ENCODE measurements around the gene CCDC146. TPM values are rescaled to one million over a fixed set of nuclear protein-coding genes. Genes with fewer than 3 reads are reported as not detected.

Gene CCDC146
- polyA plus RNA-seq, 1 experiment, result 8.8 TPM

DNA sequence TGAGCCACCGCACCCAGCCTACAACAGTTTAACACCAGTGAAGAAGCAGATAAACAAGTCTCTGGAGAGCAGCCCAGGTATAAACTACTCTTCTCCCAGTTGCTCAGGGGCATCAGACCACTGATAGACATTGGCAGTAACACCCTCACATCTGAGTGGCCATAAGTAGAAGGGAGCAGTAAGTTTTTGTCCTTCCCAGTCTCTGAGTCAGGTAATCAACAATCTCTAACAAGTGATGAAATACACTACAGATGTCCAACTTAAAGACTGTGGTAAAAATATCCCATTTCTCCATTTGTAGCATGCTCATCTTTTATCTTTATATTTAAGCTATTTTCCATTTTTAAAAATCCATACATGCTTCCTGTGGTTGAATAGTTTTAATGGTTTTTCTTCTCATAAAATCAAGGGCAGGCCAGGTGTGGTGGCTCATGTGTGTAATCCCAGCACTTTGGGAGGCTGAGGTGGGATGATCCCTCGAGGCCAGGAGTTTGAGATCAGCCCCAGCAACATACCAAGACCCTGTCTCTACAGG, 215.1 kb downstream of the CCDC146 start:
- H3K27me3 ChIP-seq (ENCODE audit: control insufficient read depth, insufficient read depth, low read length), result no peaks in the 10 kb centered on the region
- H3K4me3 ChIP-seq (ENCODE audit: low read depth, low read length), result no peak overlapping the region
- no peaks in the 10 kb centered on the region for H3K9me3 ChIP-seq (ENCODE audit: control insufficient read depth, insufficient read depth, low read length)
- no peak overlapping the region for H3K27ac ChIP-seq (ENCODE audit: low read depth, low read length)
- TF ChIP-seq, protein P1, sequence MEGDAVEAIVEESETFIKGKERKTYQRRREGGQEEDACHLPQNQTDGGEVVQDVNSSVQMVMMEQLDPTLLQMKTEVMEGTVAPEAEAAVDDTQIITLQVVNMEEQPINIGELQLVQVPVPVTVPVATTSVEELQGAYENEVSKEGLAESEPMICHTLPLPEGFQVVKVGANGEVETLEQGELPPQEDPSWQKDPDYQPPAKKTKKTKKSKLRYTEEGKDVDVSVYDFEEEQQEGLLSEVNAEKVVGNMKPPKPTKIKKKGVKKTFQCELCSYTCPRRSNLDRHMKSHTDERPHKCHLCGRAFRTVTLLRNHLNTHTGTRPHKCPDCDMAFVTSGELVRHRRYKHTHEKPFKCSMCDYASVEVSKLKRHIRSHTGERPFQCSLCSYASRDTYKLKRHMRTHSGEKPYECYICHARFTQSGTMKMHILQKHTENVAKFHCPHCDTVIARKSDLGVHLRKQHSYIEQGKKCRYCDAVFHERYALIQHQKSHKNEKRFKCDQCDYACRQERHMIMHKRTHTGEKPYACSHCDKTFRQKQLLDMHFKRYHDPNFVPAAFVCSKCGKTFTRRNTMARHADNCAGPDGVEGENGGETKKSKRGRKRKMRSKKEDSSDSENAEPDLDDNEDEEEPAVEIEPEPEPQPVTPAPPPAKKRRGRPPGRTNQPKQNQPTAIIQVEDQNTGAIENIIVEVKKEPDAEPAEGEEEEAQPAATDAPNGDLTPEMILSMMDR (IDR thresholded peaks at IDR 0.05; ENCODE audit: low read depth, low read length), result no peak
- ChIA-PET CTCF (interaction anchor here (1.2 kb wide), 1 partner anchor 90 kb away, joined by 3 read pairs; no protein-coding TSS in a partner anchor), POLR2A (no interaction called here)
- DNase-seq (ENCODE audit: low read depth, low spot score), result no peak

- CTCF ChIA-PET, result interaction anchor here (1.2 kb wide), 1 partner anchor 91 kb away, joined by 3 read pairs; no protein-coding TSS in a partner anchor
- DNase-seq (ENCODE audit: low read depth, low spot score), result no peak
- POLR2A ChIA-PET, result no interaction called here
- Histone ChIP-seq H3K4me3 (ENCODE audit: low read depth, low read length) (no peak overlapping the region), H3K27me3 (ENCODE audit: control insufficient read depth, insufficient read depth, low read length) (no peaks in the 10 kb centered on the region), H3K27ac (ENCODE audit: low read depth, low read length) (no peak overlapping the region), H3K9me3 (ENCODE audit: control insufficient read depth, insufficient read depth, low read length) (no peaks in the 10 kb centered on the region)
- TF ChIP-seq, protein P1 (IDR thresholded peaks at IDR 0.05; ENCODE audit: low read depth, low read length), result no peak
These were observed 215.8 kb downstream of the CCDC146 start for GRCh38 chr7:77338260-77338659.

GRCh38 chr7:77338883-77339629, 216.6 kb downstream of the CCDC146 start:
- POLR2A ChIA-PET, result no interaction called here
- Histone ChIP-seq H3K27me3 (ENCODE audit: control insufficient read depth, insufficient read depth, low read length) (no peaks in the 10 kb centered on the region), H3K27ac (ENCODE audit: low read depth, low read length) (no peak overlapping the region), H3K4me3 (ENCODE audit: low read depth, low read length) (no peak overlapping the region), H3K9me3 (ENCODE audit: control insufficient read depth, insufficient read depth, low read length) (no peaks in the 10 kb centered on the region)
- TF ChIP-seq, protein P1 (IDR thresholded peaks at IDR 0.05; ENCODE audit: low read depth, low read length), result no peak
- CTCF ChIA-PET, result interaction anchor here (1.1 kb wide), 1 partner anchor 9 kb away, joined by 3 read pairs; no protein-coding TSS in a partner anchor
- DNase-seq (ENCODE audit: low read depth, low spot score), result no peak

- Histone ChIP-seq H3K9me3 (ENCODE audit: control insufficient read depth, insufficient read depth, low read length) (no peaks in the 10 kb centered on the region), H3K27ac (ENCODE audit: low read depth, low read length) (no peak overlapping the region), H3K4me3 (ENCODE audit: low read depth, low read length) (no peak overlapping the region), H3K27me3 (ENCODE audit: control insufficient read depth, insufficient read depth, low read length) (no peaks in the 10 kb centered on the region)
- DNase-seq (ENCODE audit: low read depth, low spot score), result no peak
- TF ChIP-seq, protein P1 (IDR thresholded peaks at IDR 0.05; ENCODE audit: low read depth, low read length), result no peak
- POLR2A ChIA-PET, result no interaction called here
- CTCF ChIA-PET, result interaction anchor here (1.1 kb wide), 1 partner anchor 9 kb away, joined by 3 read pairs; no protein-coding TSS in a partner anchor
These were observed 217.3 kb downstream of the CCDC146 start for GRCh38 chr7:77339726-77340125.

Other genes with a start within 250 kb of the CCDC146 start
- gene SPDYE17, start 90.3 kb upstream of the CCDC146 start, polyA plus RNA-seq (2011; rRNA removed), result not detected in 2 replicates
- gene SPDYE18, start 60.1 kb upstream of the CCDC146 start, polyA plus RNA-seq (2011; rRNA removed), result 0.11 TPM in 1 of 2 replicates, not detected in the other
- gene FGL2, start 77.2 kb downstream of the CCDC146 start, polyA plus RNA-seq (2011; rRNA removed), result 28.8 TPM in 2 replicates